ENCODE measurements around the gene EPN2.

- TF ChIP-seq, protein P1, sequence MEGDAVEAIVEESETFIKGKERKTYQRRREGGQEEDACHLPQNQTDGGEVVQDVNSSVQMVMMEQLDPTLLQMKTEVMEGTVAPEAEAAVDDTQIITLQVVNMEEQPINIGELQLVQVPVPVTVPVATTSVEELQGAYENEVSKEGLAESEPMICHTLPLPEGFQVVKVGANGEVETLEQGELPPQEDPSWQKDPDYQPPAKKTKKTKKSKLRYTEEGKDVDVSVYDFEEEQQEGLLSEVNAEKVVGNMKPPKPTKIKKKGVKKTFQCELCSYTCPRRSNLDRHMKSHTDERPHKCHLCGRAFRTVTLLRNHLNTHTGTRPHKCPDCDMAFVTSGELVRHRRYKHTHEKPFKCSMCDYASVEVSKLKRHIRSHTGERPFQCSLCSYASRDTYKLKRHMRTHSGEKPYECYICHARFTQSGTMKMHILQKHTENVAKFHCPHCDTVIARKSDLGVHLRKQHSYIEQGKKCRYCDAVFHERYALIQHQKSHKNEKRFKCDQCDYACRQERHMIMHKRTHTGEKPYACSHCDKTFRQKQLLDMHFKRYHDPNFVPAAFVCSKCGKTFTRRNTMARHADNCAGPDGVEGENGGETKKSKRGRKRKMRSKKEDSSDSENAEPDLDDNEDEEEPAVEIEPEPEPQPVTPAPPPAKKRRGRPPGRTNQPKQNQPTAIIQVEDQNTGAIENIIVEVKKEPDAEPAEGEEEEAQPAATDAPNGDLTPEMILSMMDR (optimal IDR thresholded peaks at IDR 0.05 in 1 of 3, IDR thresholded peaks at IDR 0.05 in 1 of 3, conservative IDR thresholded peaks at IDR 0.05 in 1 of 3; ENCODE audit: extremely low read depth in 1 of 3, insufficient read depth in 2 of 3, low read length in 3 of 3) = no peak
- TF ChIP-seq EZH2 (IDR thresholded peaks at IDR 0.05; ENCODE audit: low read length) = no peak
These were observed 128.3 kb downstream of the EPN2 start for GRCh38 chr17:19365499-19365817.

Measured in keratinocyte (primary cell).